HG03571 (cell line): ENCODE data around the gene KLHL30.

Experiments
- ATAC-seq: cut with Tn5 transposase; IDR thresholded peaks from one replicate; pipeline ENCODE4 v1.9.1; 2021; ENCODE audit not compliant: unreplicated experiment

The KLHL30 gene

GRCh38 chr2:238130111-238130695 lies 8.3 kb upstream of the KLHL30 start:
- no peak for ATAC-seq

- ATAC-seq = no peak
Observed at GRCh38 chr2:238130696-238131628, 7.5 kb upstream of the KLHL30 start.

- ATAC-seq = no peak
Observed at GRCh38 chr2:238131761-238132462, 6.6 kb upstream of the KLHL30 start.

GRCh38 chr2:238132463-238133450 lies 5.7 kb upstream of the KLHL30 start:
- ATAC-seq = no peak

- no peak for ATAC-seq
Observed at GRCh38 chr2:238133499-238134392, 4.7 kb upstream of the KLHL30 start.

- ATAC-seq = no peak
Observed at GRCh38 chr2:238134393-238134785, 4.1 kb upstream of the KLHL30 start.

GRCh38 chr2:238135601-238136150 lies 2.8 kb upstream of the KLHL30 start:
- no peak for ATAC-seq

GRCh38 chr2:238136820-238137537 lies 1.5 kb upstream of the KLHL30 start:
- no peak for ATAC-seq

GRCh38 chr2:238137885-238138284 lies 583 bp upstream of the KLHL30 start:
- ATAC-seq = no peak

GRCh38 chr2:238139196-238140039 lies 950 bp downstream of the KLHL30 start:
- ATAC-seq = no peak

- ATAC-seq = no peak
Observed at GRCh38 chr2:238140040-238140439, 1.6 kb downstream of the KLHL30 start.

- no peak for ATAC-seq
Observed at GRCh38 chr2:238140721-238141540, 2.5 kb downstream of the KLHL30 start.

- no peak for ATAC-seq
Observed at GRCh38 chr2:238141541-238142318, 3.3 kb downstream of the KLHL30 start.

- ATAC-seq = no peak
Observed at GRCh38 chr2:238142382-238143205, 4.1 kb downstream of the KLHL30 start.

GRCh38 chr2:238143239-238143951 lies 4.9 kb downstream of the KLHL30 start:
- no peak for ATAC-seq
